SJSA1 (cell line): ENCODE data around the gene WWOX. TPM values are rescaled to one million over a fixed set of nuclear protein-coding genes. Genes with fewer than 3 reads are reported as not detected.

Source experiments
- DNase-seq, 2 experiments: peaks; one replicate each; pipeline ENCODE4 v3.0.0-alpha.2; 2015 to 2020; ENCODE audit warnings: low spot score in 2 of 2, low read depth in 1 of 2
- H3K27ac ChIP-seq: fragments of 250-450 bp; sonication (Bioruptor Pico); 2 replicates; pipeline ENCODE4 v1.5.1; 2020; ENCODE audit warnings: mild to moderate bottlenecking, moderate library complexity
- H3K27me3 ChIP-seq: fragments of 250-450 bp; sonication (Bioruptor Pico); replicated peaks from 2 replicates; pipeline ENCODE4 v1.5.1; 2020; ENCODE audit warnings: mild to moderate bottlenecking, moderate library complexity
- H3K36me3 ChIP-seq: fragments of 250-450 bp; sonication (Bioruptor Pico); 2 replicates; pipeline ENCODE4 v1.5.1; 2020; ENCODE audit warnings: mild to moderate bottlenecking
- H3K4me1 ChIP-seq: fragments of 250-450 bp; sonication (Bioruptor Pico); replicated peaks from 2 replicates; pipeline ENCODE4 v1.6.1; 2021; ENCODE audit warnings: mild to moderate bottlenecking
- H3K4me3 ChIP-seq: fragments of 250-450 bp; sonication (Bioruptor Pico); 2 replicates; pipeline ENCODE4 v1.5.1; 2020; ENCODE audit warnings: mild to moderate bottlenecking
- H3K9me3 ChIP-seq: fragments of 250-450 bp; sonication (Bioruptor Pico); replicated peaks from 2 replicates; pipeline ENCODE4 v1.5.1; 2020; ENCODE audit warnings: mild to moderate bottlenecking
- total RNA-seq: library from RNA; depleted of rRNA; stranded (reverse); fragments of >200 nt; shearing (Covaris generic); gene quantifications from 2 replicates; pipeline ENCODE4 v1.2.3, GENCODE V29; 2014

WWOX gene
- total RNA-seq, 1 experiment from 2014 or later, result 13.4 TPM

- no peaks in the 10 kb centered on the region for H3K36me3 ChIP-seq
- H3K27me3 ChIP-seq, result no peaks in the 10 kb centered on the region
- H3K9me3 ChIP-seq, result no peaks in the 10 kb centered on the region
- H3K27ac ChIP-seq, result no peak overlapping the region
- H3K4me3 ChIP-seq, result no peak overlapping the region
- H3K4me1 ChIP-seq, result no peaks in the 10 kb centered on the region
- no peak for DNase-seq
Observed at GRCh38 chr16:78376452-78376851, 277.0 kb downstream of the WWOX start.

GRCh38 chr16:78377312-78377711, 277.9 kb downstream of the WWOX start:
- Histone ChIP-seq H3K4me3 (no peak overlapping the region), H3K36me3 (no peaks in the 10 kb centered on the region), H3K27ac (no peak overlapping the region), H3K4me1 (no peaks in the 10 kb centered on the region), H3K27me3 (no peaks in the 10 kb centered on the region), H3K9me3 (no peaks in the 10 kb centered on the region)
- no peak for DNase-seq

GRCh38 chr16:78381060-78381459, 281.6 kb downstream of the WWOX start:
- no peak overlapping the region for H3K27ac ChIP-seq
- no peaks in the 10 kb centered on the region for H3K4me1 ChIP-seq
- H3K27me3 ChIP-seq, result no peaks in the 10 kb centered on the region
- H3K4me3 ChIP-seq, result no peak overlapping the region
- no peaks in the 10 kb centered on the region for H3K36me3 ChIP-seq
- no peaks in the 10 kb centered on the region for H3K9me3 ChIP-seq
- DNase-seq, result no peak

- no peak overlapping the region for H3K27ac ChIP-seq
- H3K4me3 ChIP-seq, result no peak overlapping the region
- H3K9me3 ChIP-seq, result no peaks in the 10 kb centered on the region
- no peaks in the 10 kb centered on the region for H3K27me3 ChIP-seq
- H3K4me1 ChIP-seq, result no peaks in the 10 kb centered on the region
- DNase-seq, result no peak
- H3K36me3 ChIP-seq, result no peaks in the 10 kb centered on the region
Observed at GRCh38 chr16:78383118-78383517, 283.7 kb downstream of the WWOX start.

- Histone ChIP-seq H3K27me3 (no peaks in the 10 kb centered on the region), H3K4me3 (no peak overlapping the region), H3K4me1 (no peaks in the 10 kb centered on the region), H3K9me3 (0 out of 2 replicates have a peak, but pooled peaks cover under 1% of the 10 kb centered on the region), H3K27ac (no peak overlapping the region), H3K36me3 (no peaks in the 10 kb centered on the region)
- DNase-seq, result no peak
Observed at GRCh38 chr16:78385086-78385805, 285.8 kb downstream of the WWOX start.

GRCh38 chr16:78386557-78387324, 287.3 kb downstream of the WWOX start:
- no peaks in the 10 kb centered on the region for H3K4me1 ChIP-seq
- H3K9me3 ChIP-seq, result 0 out of 2 replicates have a peak, but pooled peaks cover 4% of the 10 kb centered on the region
- no peak for DNase-seq
- no peaks in the 10 kb centered on the region for H3K36me3 ChIP-seq
- no peaks in the 10 kb centered on the region for H3K27me3 ChIP-seq
- no peak overlapping the region for H3K4me3 ChIP-seq
- H3K27ac ChIP-seq, result no peak overlapping the region

GRCh38 chr16:78389009-78389498, 289.6 kb downstream of the WWOX start:
- Histone ChIP-seq H3K27me3 (no peaks in the 10 kb centered on the region), H3K36me3 (no peaks in the 10 kb centered on the region), H3K4me1 (no peaks in the 10 kb centered on the region), H3K9me3 (0 out of 2 replicates have a peak, but pooled peaks cover 4% of the 10 kb centered on the region), H3K4me3 (no peak overlapping the region), H3K27ac (no peak overlapping the region)
- DNase-seq, result no peak

- DNase-seq, result no peak
- Histone ChIP-seq H3K9me3 (0 out of 2 replicates have a peak, but pooled peaks cover 4% of the 10 kb centered on the region), H3K4me3 (no peak overlapping the region), H3K27me3 (no peaks in the 10 kb centered on the region), H3K27ac (no peak overlapping the region), H3K4me1 (no peaks in the 10 kb centered on the region), H3K36me3 (no peaks in the 10 kb centered on the region)
Observed at GRCh38 chr16:78390092-78390491, 290.6 kb downstream of the WWOX start.

GRCh38 chr16:78390508-78391324, 291.3 kb downstream of the WWOX start:
- Histone ChIP-seq H3K9me3 (0 out of 2 replicates have a peak, but pooled peaks cover 4% of the 10 kb centered on the region), H3K27me3 (no peaks in the 10 kb centered on the region), H3K4me3 (no peak overlapping the region), H3K36me3 (no peaks in the 10 kb centered on the region), H3K27ac (no peak overlapping the region), H3K4me1 (no peaks in the 10 kb centered on the region)
- DNase-seq, result no peak

GRCh38 chr16:78392585-78393195, 293.2 kb downstream of the WWOX start:
- H3K4me3 ChIP-seq, result no peak overlapping the region
- no peak overlapping the region for H3K27ac ChIP-seq
- H3K27me3 ChIP-seq, result no peaks in the 10 kb centered on the region
- 0 out of 2 replicates have a peak, but pooled peaks cover 4% of the 10 kb centered on the region for H3K9me3 ChIP-seq
- H3K4me1 ChIP-seq, result no peaks in the 10 kb centered on the region; the same call in 1 of the 2 replicates
- DNase-seq, result no peak
- H3K36me3 ChIP-seq, result no peaks in the 10 kb centered on the region

GRCh38 chr16:78395035-78395434, 295.6 kb downstream of the WWOX start:
- no peaks in the 10 kb centered on the region for H3K36me3 ChIP-seq
- H3K9me3 ChIP-seq, result 0 out of 2 replicates have a peak, but pooled peaks cover 4% of the 10 kb centered on the region
- DNase-seq, result no peak
- H3K27ac ChIP-seq, result no peak overlapping the region
- peaks cover 12% of the 10 kb centered on the region for H3K4me1 ChIP-seq
- H3K27me3 ChIP-seq, result no peaks in the 10 kb centered on the region
- H3K4me3 ChIP-seq, result no peak overlapping the region

- Histone ChIP-seq H3K4me1 (peaks cover 14% of the 10 kb centered on the region), H3K4me3 (no peak overlapping the region), H3K27me3 (no peaks in the 10 kb centered on the region), H3K27ac (no peak overlapping the region), H3K36me3 (no peaks in the 10 kb centered on the region), H3K9me3 (no peaks in the 10 kb centered on the region)
- no peak for DNase-seq
Observed at GRCh38 chr16:78396046-78396445, 296.6 kb downstream of the WWOX start.

- DNase-seq, result no peak
- no peaks in the 10 kb centered on the region for H3K9me3 ChIP-seq
- H3K4me1 ChIP-seq, result peaks cover 14% of the 10 kb centered on the region
- no peak overlapping the region for H3K4me3 ChIP-seq
- H3K27me3 ChIP-seq, result no peaks in the 10 kb centered on the region
- H3K27ac ChIP-seq, result no peak overlapping the region
- no peaks in the 10 kb centered on the region for H3K36me3 ChIP-seq
Observed at GRCh38 chr16:78396673-78397072, 297.2 kb downstream of the WWOX start.
